GM23338 (cell line): ENCODE measurements around the gene LRRC8E. TPM values are rescaled to one million over a fixed set of nuclear protein-coding genes. Genes with fewer than 3 reads are reported as not detected.

Source experiments
- ATAC-seq: fragments of 200-7000 bp; cut with Tn5 transposase; 3 replicates; pipeline ENCODE4 v1.9.1; 2020
- DNase-seq: peaks from one replicate; pipeline ENCODE4 v3.0.0-alpha.2; 2015; ENCODE audit warnings: low spot score
- H2AFZ ChIP-seq: fragments of 200-600 bp; sonication (generic); 2 replicates; pipeline ENCODE4 v1.8.0; 2016; ENCODE audit warnings: antibody characterized with exemption, mild to moderate bottlenecking, moderate library complexity
- H3F3A ChIP-seq: fragments of 200-600 bp; sonication (generic); replicated peaks from 2 replicates; pipeline ENCODE4 v1.8.0; 2017; ENCODE audit warnings: antibody characterized with exemption, mixed run types, low read depth
- H3K27ac ChIP-seq: fragments of 200-600 bp; sonication (generic); 2 replicates; pipeline ENCODE4 v1.6.1; 2016; ENCODE audit warnings: low read depth
- H3K27me3 ChIP-seq: fragments of 200-600 bp; sonication (generic); 2 replicates; pipeline ENCODE4 v1.8.0; 2016; ENCODE audit warnings: mild to moderate bottlenecking, mixed run types, moderate library complexity; ENCODE audit not compliant: insufficient read depth
- H3K36me3 ChIP-seq: fragments of 200-600 bp; sonication (generic); 2 replicates; pipeline ENCODE4 v1.8.0; 2016; ENCODE audit warnings: mild to moderate bottlenecking; ENCODE audit not compliant: insufficient read depth
- H3K4me1 ChIP-seq: fragments of 200-600 bp; sonication (generic); 2 replicates; pipeline ENCODE4 v1.8.0; 2016; ENCODE audit warnings: mild to moderate bottlenecking, moderate library complexity; ENCODE audit not compliant: insufficient read depth
- H3K4me2 ChIP-seq: fragments of 200-600 bp; sonication (generic); 2 replicates; pipeline ENCODE4 v1.7.1; 2017; ENCODE audit warnings: mixed run types
- H3K4me3 ChIP-seq: fragments of 200-600 bp; sonication (generic); 2 replicates; pipeline ENCODE4 v1.6.1; 2016; ENCODE audit warnings: mixed run types
- H3K79me2 ChIP-seq: fragments of 200-600 bp; sonication (generic); replicated peaks from 2 replicates; pipeline ENCODE4 v1.8.0; 2017; ENCODE audit warnings: mild to moderate bottlenecking; ENCODE audit not compliant: insufficient read depth
- H3K9me2 ChIP-seq: fragments of 200-600 bp; sonication (generic); 2 replicates; pipeline ENCODE4 v1.8.0; 2017; ENCODE audit not compliant: insufficient read depth
- H4K20me1 ChIP-seq: fragments of 200-600 bp; sonication (generic); replicated peaks from 2 replicates; pipeline ENCODE4 v1.8.0; 2017; ENCODE audit warnings: mild to moderate bottlenecking; ENCODE audit not compliant: insufficient read depth
- H3K27ac Mint-ChIP-seq: 2 replicates; pipeline ENCODE4 v1.8.0; 2020; ENCODE audit warnings: inconsistent platforms, mild to moderate bottlenecking, moderate library complexity, mixed read lengths
- H3K27me3 Mint-ChIP-seq: 3 replicates; pipeline ENCODE4 v1.8.0; 2022; ENCODE audit warnings: low read depth, mild to moderate bottlenecking, moderate library complexity, mixed read lengths, inconsistent platforms; ENCODE audit not compliant: insufficient read depth, poor library complexity
- H3K36me3 Mint-ChIP-seq: 3 replicates; pipeline ENCODE4 v1.8.0; 2021; ENCODE audit warnings: low read depth, mild to moderate bottlenecking, inconsistent platforms, moderate library complexity, mixed read lengths
- H3K4me1 Mint-ChIP-seq: 3 replicates; pipeline ENCODE4 v1.8.0; 2020; ENCODE audit warnings: mild to moderate bottlenecking, inconsistent platforms, mixed read lengths
- H3K4me3 Mint-ChIP-seq: 3 replicates; pipeline ENCODE4 v1.8.0; 2021; ENCODE audit warnings: moderate library complexity, mild to moderate bottlenecking, inconsistent platforms, mixed read lengths
- H3K9me3 Mint-ChIP-seq: 3 replicates; pipeline ENCODE4 v1.8.0; 2020; ENCODE audit warnings: moderate library complexity, mild to moderate bottlenecking, inconsistent platforms, mixed read lengths
- CREB1 ChIP-seq: fragments of 250-450 bp; sonication (Bioruptor Pico); IDR thresholded peaks from 2 replicates; pipeline ENCODE4 v1.5.0; 2020; ENCODE audit warnings: low read depth, mild to moderate bottlenecking, moderate library complexity
- EZH2 ChIP-seq: fragments of 200-600 bp; sonication (generic); IDR thresholded peaks from one replicate; pipeline ENCODE4 v1.8.0; 2017; ENCODE audit warnings: antibody characterized with exemption, mild to moderate bottlenecking, low read depth; ENCODE audit not compliant: unreplicated experiment
- EZH2phosphoT487 ChIP-seq: fragments of 200-600 bp; sonication (generic); IDR thresholded peaks from one replicate; pipeline ENCODE4 v1.8.1; 2018; ENCODE audit warnings: antibody characterized with exemption; ENCODE audit not compliant: unreplicated experiment
- JUNB ChIP-seq: IDR thresholded peaks from one replicate; pipeline ENCODE4 v1.6.1; 2016; ENCODE audit warnings: antibody characterized with exemption; ENCODE audit not compliant: unreplicated experiment
- NANOG ChIP-seq: IDR thresholded peaks from 2 replicates; pipeline ENCODE4 v1.6.1; 2016; ENCODE audit warnings: antibody characterized with exemption, borderline replicate concordance
- STAT1 ChIP-seq: IDR thresholded peaks from one replicate; pipeline ENCODE4 v1.6.1; 2016; ENCODE audit warnings: antibody characterized with exemption; ENCODE audit not compliant: unreplicated experiment
- ZNF114 ChIP-seq: fragments of 250-450 bp; sonication (Bioruptor Pico); IDR thresholded peaks from 2 replicates; pipeline ENCODE4 v1.5.0; 2020; ENCODE audit warnings: mild to moderate bottlenecking, moderate library complexity
- polyA plus RNA-seq: library from polyadenylated mRNA; unstranded; fragments of >200 nt; fragmentation: Nextera tagmentation; extraction: Ambion mirVana; gene quantifications from 2 replicates; pipeline ENCODE4 v1.2.1, GENCODE V29; 2016
- total RNA-seq: library from RNA; depleted of rRNA; stranded (reverse); fragments of >200 nt; shearing (Covaris generic); gene quantifications from 2 replicates; pipeline ENCODE4 v1.2.3, GENCODE V29; 2014
- TF ChIP-seq, protein P1 (sequence below), 2 experiments: fragments of 200-600 bp in 1 of 2; sonication (generic) in 1 of 2; conservative IDR thresholded peaks; 2 replicates each; pipeline versions ENCODE4 v1.5.1 to v1.6.1; 2016 to 2017; ENCODE audit warnings: antibody characterized with exemption in 2 of 2, low read depth in 2 of 2, mild to moderate bottlenecking in 2 of 2, moderate library complexity in 1 of 2
- TF ChIP-seq, protein P2 (sequence below): IDR thresholded peaks from one replicate; pipeline ENCODE4 v1.6.1; 2018; ENCODE audit warnings: antibody characterized with exemption; ENCODE audit not compliant: unreplicated experiment
- TF ChIP-seq, protein P3 (sequence below): IDR thresholded peaks from 2 replicates; pipeline ENCODE4 v1.6.1; 2016; ENCODE audit warnings: antibody characterized with exemption

The LRRC8E gene
- total and polyA plus RNA-seq, 2 experiments from 2014 or later, result 0.29 to 4.8 TPM

DNA sequence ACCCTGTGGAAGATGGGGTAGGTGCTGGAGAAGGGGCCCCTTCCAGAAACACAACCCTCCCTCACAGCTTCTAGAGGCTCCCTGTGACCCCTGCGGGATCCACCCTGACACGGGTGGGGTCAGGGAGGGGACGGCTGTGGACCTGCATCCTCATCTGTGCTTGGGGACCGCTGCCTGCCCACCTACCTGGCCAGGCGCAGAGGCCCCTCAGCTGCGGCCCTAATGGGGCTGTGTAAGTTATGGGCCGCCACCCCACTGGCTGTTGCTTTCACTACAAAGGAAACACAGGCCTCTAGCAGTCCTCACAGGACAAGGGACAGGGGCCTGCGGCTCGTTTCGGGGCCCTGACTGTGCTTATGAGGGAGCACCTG is 44.6 kb downstream of the LRRC8E start:
- no peaks in the 10 kb centered on the region for H3K9me3 Mint-ChIP-seq

DNA sequence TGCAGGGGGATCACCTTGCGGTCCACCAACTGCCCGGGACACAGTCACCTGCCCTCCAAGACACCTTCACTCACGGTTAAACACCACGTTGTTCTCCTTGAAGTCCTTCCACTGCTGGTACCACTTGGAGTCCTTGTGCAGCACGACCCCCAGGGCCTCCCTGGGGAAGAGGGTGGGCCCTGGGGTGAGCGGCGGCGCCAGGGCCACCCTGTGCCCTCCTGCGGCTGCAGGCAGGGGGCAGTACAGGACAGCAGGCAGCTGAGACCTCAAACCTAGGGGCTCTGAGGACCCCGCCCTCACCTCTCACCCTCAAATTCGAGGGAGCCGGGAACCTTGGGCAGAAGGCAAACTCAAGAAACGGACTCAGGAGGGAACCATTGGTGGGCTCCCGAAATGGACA is 45.1 kb downstream of the LRRC8E start:
- ATAC-seq, result peak; percentile 48
- peaks cover 14% of the 10 kb centered on the region; the same call in 1 of the 2 replicates for H4K20me1 ChIP-seq
- H3K4me2 ChIP-seq, result no peak overlapping the region
- no peak overlapping the region for H2AFZ ChIP-seq
- no peak overlapping the region for H3K4me3 ChIP-seq
- no peak overlapping the region for H3K27ac Mint-ChIP-seq
- no peaks in the 10 kb centered on the region for H3K27me3 ChIP-seq
- peaks cover 28% of the 10 kb centered on the region; the same call in 1 of the 2 replicates for H3K36me3 ChIP-seq
- no peaks in the 10 kb centered on the region for H3K9me3 Mint-ChIP-seq
- DNase-seq, result peak; percentile 41
- H3K36me3 Mint-ChIP-seq, result peaks cover 74% of the 10 kb centered on the region
- no peaks in the 10 kb centered on the region for H3K9me2 ChIP-seq
- H3K4me1 Mint-ChIP-seq, result no peaks in the 10 kb centered on the region; the same call in 2 of the 3 replicates
- peaks cover 7% of the 10 kb centered on the region; the same call in 1 of the 2 replicates for H3K79me2 ChIP-seq
- H3K27ac ChIP-seq, result no peak overlapping the region
- TF ChIP-seq, protein P1, sequence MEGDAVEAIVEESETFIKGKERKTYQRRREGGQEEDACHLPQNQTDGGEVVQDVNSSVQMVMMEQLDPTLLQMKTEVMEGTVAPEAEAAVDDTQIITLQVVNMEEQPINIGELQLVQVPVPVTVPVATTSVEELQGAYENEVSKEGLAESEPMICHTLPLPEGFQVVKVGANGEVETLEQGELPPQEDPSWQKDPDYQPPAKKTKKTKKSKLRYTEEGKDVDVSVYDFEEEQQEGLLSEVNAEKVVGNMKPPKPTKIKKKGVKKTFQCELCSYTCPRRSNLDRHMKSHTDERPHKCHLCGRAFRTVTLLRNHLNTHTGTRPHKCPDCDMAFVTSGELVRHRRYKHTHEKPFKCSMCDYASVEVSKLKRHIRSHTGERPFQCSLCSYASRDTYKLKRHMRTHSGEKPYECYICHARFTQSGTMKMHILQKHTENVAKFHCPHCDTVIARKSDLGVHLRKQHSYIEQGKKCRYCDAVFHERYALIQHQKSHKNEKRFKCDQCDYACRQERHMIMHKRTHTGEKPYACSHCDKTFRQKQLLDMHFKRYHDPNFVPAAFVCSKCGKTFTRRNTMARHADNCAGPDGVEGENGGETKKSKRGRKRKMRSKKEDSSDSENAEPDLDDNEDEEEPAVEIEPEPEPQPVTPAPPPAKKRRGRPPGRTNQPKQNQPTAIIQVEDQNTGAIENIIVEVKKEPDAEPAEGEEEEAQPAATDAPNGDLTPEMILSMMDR (conservative IDR thresholded peaks at IDR 0.05; ENCODE audit: low read depth in 2 of 2), result peak; percentile 56 to 60
- TF ChIP-seq, protein P2, sequence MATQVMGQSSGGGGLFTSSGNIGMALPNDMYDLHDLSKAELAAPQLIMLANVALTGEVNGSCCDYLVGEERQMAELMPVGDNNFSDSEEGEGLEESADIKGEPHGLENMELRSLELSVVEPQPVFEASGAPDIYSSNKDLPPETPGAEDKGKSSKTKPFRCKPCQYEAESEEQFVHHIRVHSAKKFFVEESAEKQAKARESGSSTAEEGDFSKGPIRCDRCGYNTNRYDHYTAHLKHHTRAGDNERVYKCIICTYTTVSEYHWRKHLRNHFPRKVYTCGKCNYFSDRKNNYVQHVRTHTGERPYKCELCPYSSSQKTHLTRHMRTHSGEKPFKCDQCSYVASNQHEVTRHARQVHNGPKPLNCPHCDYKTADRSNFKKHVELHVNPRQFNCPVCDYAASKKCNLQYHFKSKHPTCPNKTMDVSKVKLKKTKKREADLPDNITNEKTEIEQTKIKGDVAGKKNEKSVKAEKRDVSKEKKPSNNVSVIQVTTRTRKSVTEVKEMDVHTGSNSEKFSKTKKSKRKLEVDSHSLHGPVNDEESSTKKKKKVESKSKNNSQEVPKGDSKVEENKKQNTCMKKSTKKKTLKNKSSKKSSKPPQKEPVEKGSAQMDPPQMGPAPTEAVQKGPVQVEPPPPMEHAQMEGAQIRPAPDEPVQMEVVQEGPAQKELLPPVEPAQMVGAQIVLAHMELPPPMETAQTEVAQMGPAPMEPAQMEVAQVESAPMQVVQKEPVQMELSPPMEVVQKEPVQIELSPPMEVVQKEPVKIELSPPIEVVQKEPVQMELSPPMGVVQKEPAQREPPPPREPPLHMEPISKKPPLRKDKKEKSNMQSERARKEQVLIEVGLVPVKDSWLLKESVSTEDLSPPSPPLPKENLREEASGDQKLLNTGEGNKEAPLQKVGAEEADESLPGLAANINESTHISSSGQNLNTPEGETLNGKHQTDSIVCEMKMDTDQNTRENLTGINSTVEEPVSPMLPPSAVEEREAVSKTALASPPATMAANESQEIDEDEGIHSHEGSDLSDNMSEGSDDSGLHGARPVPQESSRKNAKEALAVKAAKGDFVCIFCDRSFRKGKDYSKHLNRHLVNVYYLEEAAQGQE, result no peak
- no peak for TF ChIP-seq ZNF114 (CRISPR knock-in tag)
- no peak for TF ChIP-seq JUNB
- no peak overlapping the region for H3K4me3 Mint-ChIP-seq
- peaks cover 24% of the 10 kb centered on the region for H3F3A ChIP-seq
- no peaks in the 10 kb centered on the region for H3K4me1 ChIP-seq
- H3K27me3 Mint-ChIP-seq, result peaks cover 9% of the 10 kb centered on the region

More for the DNA sequence above, 44.6 kb downstream of the LRRC8E start:
- no peaks in the 10 kb centered on the region for H3K4me1 ChIP-seq
- Mint-ChIP-seq H3K4me1 (no peaks in the 10 kb centered on the region; the same call in 2 of the 3 replicates), H3K27ac (no peak overlapping the region), H3K36me3 (peaks cover 77% of the 10 kb centered on the region), H3K27me3 (peaks cover 9% of the 10 kb centered on the region), H3K4me3 (no peak overlapping the region)
- peaks cover 9% of the 10 kb centered on the region; the same call in 1 of the 2 replicates for H4K20me1 ChIP-seq
- no peak for DNase-seq
- H3K36me3 ChIP-seq, result peaks cover 27% of the 10 kb centered on the region; the same call in 1 of the 2 replicates
- no peaks in the 10 kb centered on the region for H3K9me2 ChIP-seq
- no peak overlapping the region for H3K27ac ChIP-seq
- H3K4me2 ChIP-seq, result no peak overlapping the region
- no peak for ATAC-seq
- TF ChIP-seq, protein P3, sequence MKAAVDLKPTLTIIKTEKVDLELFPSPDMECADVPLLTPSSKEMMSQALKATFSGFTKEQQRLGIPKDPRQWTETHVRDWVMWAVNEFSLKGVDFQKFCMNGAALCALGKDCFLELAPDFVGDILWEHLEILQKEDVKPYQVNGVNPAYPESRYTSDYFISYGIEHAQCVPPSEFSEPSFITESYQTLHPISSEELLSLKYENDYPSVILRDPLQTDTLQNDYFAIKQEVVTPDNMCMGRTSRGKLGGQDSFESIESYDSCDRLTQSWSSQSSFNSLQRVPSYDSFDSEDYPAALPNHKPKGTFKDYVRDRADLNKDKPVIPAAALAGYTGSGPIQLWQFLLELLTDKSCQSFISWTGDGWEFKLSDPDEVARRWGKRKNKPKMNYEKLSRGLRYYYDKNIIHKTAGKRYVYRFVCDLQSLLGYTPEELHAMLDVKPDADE, result no peak
- TF ChIP-seq NANOG, result no peak
- TF ChIP-seq EZH2phosphoT487, result no peak
- TF ChIP-seq ZNF114 (CRISPR knock-in tag), result no peak
- TF ChIP-seq CREB1, result no peak
- TF ChIP-seq STAT1, result no peak
- no peak for TF ChIP-seq JUNB
- TF ChIP-seq EZH2, result no peak
- H2AFZ ChIP-seq, result no peak overlapping the region
- no peak overlapping the region for H3K4me3 ChIP-seq
- H3K27me3 ChIP-seq, result no peaks in the 10 kb centered on the region
- peaks cover 21% of the 10 kb centered on the region for H3F3A ChIP-seq
- H3K79me2 ChIP-seq, result 0 out of 2 replicates have a peak, but pooled peaks cover 2% of the 10 kb centered on the region
